Gastroesophageal sphincter (tissue), 4 donors: Measurements from ENCODE around the gene LAMA3. TPM values are rescaled to one million over a fixed set of nuclear protein-coding genes. Genes with fewer than 3 reads are reported as not detected.

Source experiments
- ATAC-seq: fragments of 150-250 bp; one replicate; pipeline ENCODE4 v1.9.1; 2016; ENCODE audit warnings: mild to moderate bottlenecking, moderate library complexity
- H3K27ac ChIP-seq, 4 donors: fragments of 200-600 bp; sonication (generic) in 3 of 4; 1 replicate in 3 of 4; 2 replicates in 1 of 4; pipeline ENCODE4 v1.5.1; 2016 to 2019
- H3K27me3 ChIP-seq: fragments of 200-600 bp; sonication (generic); one replicate; pipeline ENCODE4 v1.5.1; 2019
- H3K36me3 ChIP-seq, 2 donors: fragments of 200-600 bp; sonication (generic); one replicate each; pipeline ENCODE4 v1.5.1; 2019; ENCODE audit warnings: control low read depth in 1 of 2
- H3K4me1 ChIP-seq, 3 donors: fragments of 200-600 bp; sonication (generic); 1 replicate in 2 of 3; 2 replicates in 1 of 3; pipeline ENCODE4 v1.5.1; 2016 to 2019; ENCODE audit warnings: control low read depth in 2 of 3
- H3K4me3 ChIP-seq, 2 donors: fragments of 200-600 bp; sonication (generic); one replicate each; pipeline ENCODE4 v1.5.1; 2019; ENCODE audit warnings: mild to moderate bottlenecking in 1 of 2, moderate library complexity in 1 of 2
- H3K9me3 ChIP-seq, 3 donors: fragments of 200-600 bp; sonication (generic); one replicate each; pipeline ENCODE4 v1.5.1; 2017 to 2019; ENCODE audit warnings: control low read depth in 2 of 3
- EP300 ChIP-seq: sonication (generic); formaldehyde crosslinking; IDR thresholded peaks from one replicate; pipeline ENCODE4 v1.6.1; 2017; ENCODE audit warnings: antibody characterized with exemption, mild to moderate bottlenecking
- POLR2A ChIP-seq, 2 donors: fragments of 450-650 bp; IDR thresholded peaks; one replicate each; pipeline ENCODE4 v1.6.1; 2017; ENCODE audit warnings: antibody characterized with exemption in 2 of 2, mild to moderate bottlenecking in 2 of 2, moderate library complexity in 1 of 2
- POLR2AphosphoS5 ChIP-seq: sonication (generic); formaldehyde crosslinking; IDR thresholded peaks from one replicate; pipeline ENCODE4 v1.6.1; 2017; ENCODE audit warnings: antibody characterized with exemption
- WGBS, 2 donors: methylation state at CpG; one replicate each; pipeline ENCODE4 v1.1.5; 2018; ENCODE audit warnings: low coverage in 1 of 2; 5-methylcytosine and 5-hydroxymethylcytosine counted together
- total RNA-seq, 4 donors: library from RNA; depleted of rRNA; stranded (reverse); fragments of >200 nt; gene quantifications; one replicate each; pipeline ENCODE4 v1.1.0, GENCODE V29; 2016
- TF ChIP-seq, protein P1 (sequence below), 4 experiments: fragments of 200-600 bp in 2 of 4; fragments of 450-650 bp in 2 of 4; sonication (generic) in 1 of 4; IDR thresholded peaks; one replicate each; pipeline ENCODE4 v1.5.1; 2017 to 2019; ENCODE audit warnings: antibody characterized with exemption in 4 of 4, mild to moderate bottlenecking in 2 of 4, moderate library complexity in 2 of 4

LAMA3 gene
- total RNA-seq, 4 donors from 2014 or later, result 8.3 to 13.5 (median 9.5) TPM

DNA sequence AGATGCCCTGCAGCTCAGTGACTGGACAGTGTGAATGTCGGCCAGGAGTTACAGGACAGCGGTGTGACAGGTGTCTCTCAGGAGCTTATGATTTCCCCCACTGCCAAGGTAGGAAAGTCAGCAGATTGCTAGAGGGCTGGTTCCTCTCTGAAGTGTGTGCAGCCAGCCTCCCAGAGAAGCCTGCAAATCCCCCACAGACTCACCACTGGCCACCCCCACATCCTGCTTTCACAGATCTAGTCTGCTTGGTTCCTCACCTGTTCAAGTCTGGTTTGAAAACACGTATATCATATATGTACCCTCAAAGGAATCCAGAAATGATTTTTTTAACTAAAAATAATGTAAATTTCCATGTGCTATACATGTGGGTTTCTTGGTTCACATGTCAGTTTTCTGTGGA lies 121.1 kb downstream of the LAMA3 start:
- H3K4me1 ChIP-seq, result peaks cover 0 to 11% (median 0%) of the 10 kb centered on the region in 3 donors
- no peak for ATAC-seq
- no peak for TF ChIP-seq POLR2A (IDR thresholded peaks at IDR 0.05)
- no peak for TF ChIP-seq EP300
- TF ChIP-seq, protein P1, sequence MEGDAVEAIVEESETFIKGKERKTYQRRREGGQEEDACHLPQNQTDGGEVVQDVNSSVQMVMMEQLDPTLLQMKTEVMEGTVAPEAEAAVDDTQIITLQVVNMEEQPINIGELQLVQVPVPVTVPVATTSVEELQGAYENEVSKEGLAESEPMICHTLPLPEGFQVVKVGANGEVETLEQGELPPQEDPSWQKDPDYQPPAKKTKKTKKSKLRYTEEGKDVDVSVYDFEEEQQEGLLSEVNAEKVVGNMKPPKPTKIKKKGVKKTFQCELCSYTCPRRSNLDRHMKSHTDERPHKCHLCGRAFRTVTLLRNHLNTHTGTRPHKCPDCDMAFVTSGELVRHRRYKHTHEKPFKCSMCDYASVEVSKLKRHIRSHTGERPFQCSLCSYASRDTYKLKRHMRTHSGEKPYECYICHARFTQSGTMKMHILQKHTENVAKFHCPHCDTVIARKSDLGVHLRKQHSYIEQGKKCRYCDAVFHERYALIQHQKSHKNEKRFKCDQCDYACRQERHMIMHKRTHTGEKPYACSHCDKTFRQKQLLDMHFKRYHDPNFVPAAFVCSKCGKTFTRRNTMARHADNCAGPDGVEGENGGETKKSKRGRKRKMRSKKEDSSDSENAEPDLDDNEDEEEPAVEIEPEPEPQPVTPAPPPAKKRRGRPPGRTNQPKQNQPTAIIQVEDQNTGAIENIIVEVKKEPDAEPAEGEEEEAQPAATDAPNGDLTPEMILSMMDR (IDR thresholded peaks at IDR 0.05), result no peak
- no peak for TF ChIP-seq POLR2AphosphoS5
- H3K27ac ChIP-seq, result no peak overlapping the region
- H3K9me3 ChIP-seq, result no peaks in the 10 kb centered on the region
- no peaks in the 10 kb centered on the region for H3K36me3 ChIP-seq
- H3K4me3 ChIP-seq, result no peak overlapping the region
- 77 to 90% methylated on average over 1 to 2 of the region's 3 CpGs for WGBS, 2 donors
- H3K27me3 ChIP-seq, result no peaks in the 10 kb centered on the region

DNA sequence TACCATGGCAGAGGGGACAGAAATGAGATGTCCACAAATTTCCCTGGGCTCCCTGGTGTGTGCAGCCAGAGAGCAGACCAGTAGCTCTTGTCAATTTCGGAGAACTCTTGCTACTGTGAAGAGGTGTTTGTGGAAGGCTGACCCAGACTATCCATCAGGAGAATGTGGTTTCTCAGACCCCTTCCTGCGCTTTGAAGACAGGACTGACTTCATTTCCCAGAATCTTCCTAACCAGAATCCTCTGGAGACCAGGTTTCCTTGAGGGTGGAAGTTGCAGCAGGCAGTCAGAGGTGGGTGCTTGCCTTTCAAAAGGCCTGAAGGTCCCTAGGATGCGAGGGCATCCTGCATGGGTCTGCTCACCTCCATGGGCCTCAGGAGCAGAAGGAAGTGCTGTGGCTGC lies 121.9 kb downstream of the LAMA3 start:
- Histone ChIP-seq H3K9me3 (no peaks in the 10 kb centered on the region), H3K4me1 (peaks cover 0 to 14% (median 0%) of the 10 kb centered on the region in 3 donors), H3K27me3 (no peaks in the 10 kb centered on the region), H3K27ac (no peak overlapping the region), H3K4me3 (no peak overlapping the region), H3K36me3 (no peaks in the 10 kb centered on the region)
- ATAC-seq, result no peak
- 75 to 100% methylated on average over 1 to 2 of the region's 3 CpGs for WGBS, 2 donors
- no peak for TF ChIP-seq POLR2AphosphoS5
- TF ChIP-seq EP300, result no peak
- no peak for TF ChIP-seq POLR2A (IDR thresholded peaks at IDR 0.05)
- TF ChIP-seq, protein P1 (IDR thresholded peaks at IDR 0.05), result no peak

DNA sequence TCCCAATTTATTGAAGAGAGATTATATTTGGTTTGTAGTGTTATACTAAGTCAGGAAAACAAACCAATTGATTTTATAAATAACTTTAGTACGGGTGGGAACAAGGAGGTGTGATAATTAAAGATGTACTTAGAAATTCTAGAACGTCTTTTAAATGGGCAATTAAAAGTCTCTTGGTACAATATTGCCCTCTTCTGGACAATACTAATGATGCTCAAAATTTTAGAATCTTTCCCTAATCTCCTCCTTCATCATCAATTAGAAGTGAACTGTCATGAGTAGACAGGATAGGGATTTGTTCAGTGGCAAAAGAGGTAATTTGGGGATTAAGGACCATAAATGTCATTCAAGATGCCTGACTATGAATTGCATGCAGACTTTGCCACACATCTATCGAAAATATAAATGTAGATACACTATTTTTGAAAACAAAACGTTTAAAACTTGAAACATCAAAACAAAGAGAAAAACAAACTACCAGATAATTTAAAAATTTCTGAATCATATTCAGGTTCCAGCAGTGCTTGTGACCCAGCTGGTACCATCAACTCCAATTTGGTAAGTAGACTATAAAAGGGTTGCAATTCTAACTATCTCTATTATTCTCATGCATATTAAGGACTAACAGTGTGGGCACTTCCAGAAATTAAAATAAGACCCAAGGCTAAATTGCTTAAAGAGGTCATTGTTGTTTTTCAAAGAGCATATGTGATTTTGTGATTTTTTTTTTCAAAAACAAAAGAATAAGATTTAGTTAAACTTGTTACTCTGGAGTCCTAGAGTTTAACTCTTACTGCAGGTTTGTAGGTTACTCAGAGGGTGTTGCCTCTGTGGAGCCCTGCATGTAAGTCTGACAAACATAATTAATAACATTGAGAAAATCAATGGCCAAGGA lies 123.5 kb downstream of the LAMA3 start:
- H3K27me3 ChIP-seq, result no peaks in the 10 kb centered on the region
- 29 to 42% methylated on average over 4 of the region's 4 CpGs for WGBS, 2 donors
- H3K4me3 ChIP-seq, result no peak overlapping the region
- H3K4me1 ChIP-seq, result peaks cover 0 to 14% (median 0%) of the 10 kb centered on the region in 3 donors
- no peak overlapping the region for H3K27ac ChIP-seq
- H3K9me3 ChIP-seq, result no peaks in the 10 kb centered on the region
- no peak for ATAC-seq
- TF ChIP-seq, protein P1 (IDR thresholded peaks at IDR 0.05), result peak; percentile 40 to 63 (median 48)
- TF ChIP-seq POLR2A (IDR thresholded peaks at IDR 0.05) (no peak), POLR2AphosphoS5 (no peak), EP300 (no peak)
- H3K36me3 ChIP-seq, result no peaks in the 10 kb centered on the region

DNA sequence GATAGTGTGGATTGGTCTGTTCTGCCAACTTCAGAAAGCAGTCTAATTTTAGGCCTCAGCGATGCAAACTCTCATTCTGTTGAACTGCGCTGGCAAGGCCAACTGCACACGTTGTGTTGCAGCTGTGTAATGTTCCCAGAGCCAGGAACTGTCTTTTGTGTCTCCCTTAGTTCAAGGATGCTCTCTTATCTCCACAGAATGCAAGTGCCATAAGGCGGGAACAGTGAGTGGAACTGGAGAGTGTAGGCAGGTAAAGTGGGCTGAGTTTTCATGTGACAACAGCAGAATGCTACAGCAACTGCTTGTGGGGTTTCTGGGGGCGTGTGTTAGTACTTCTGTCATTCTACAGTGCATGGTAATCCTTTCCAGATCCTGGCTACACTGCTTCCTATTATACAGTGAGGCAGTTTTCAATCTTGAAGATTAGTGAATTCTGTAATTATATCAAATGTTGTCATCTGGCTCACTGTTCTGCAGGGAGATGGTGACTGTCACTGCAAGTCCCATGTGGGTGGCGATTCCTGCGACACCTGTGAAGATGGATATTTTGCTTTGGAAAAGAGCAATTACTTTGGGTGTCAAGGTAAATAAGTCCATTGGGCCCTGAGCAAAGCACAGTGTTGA lies 125.8 kb downstream of the LAMA3 start:
- ATAC-seq, result peak; percentile 58
- Histone ChIP-seq H3K36me3 (no peaks in the 10 kb centered on the region), H3K4me1 (peaks cover 0 to 14% (median 0%) of the 10 kb centered on the region in 3 donors), H3K27me3 (no peaks in the 10 kb centered on the region), H3K4me3 (no peak overlapping the region), H3K9me3 (no peaks in the 10 kb centered on the region), H3K27ac (peak overlapping the region; percentile 31 to 63 (median 48))
- WGBS, 2 donors, result 56 to 66% methylated on average over 6 to 7 of the region's 7 CpGs
- no peak for TF ChIP-seq POLR2A (IDR thresholded peaks at IDR 0.05)
- peak; percentile 38 for TF ChIP-seq POLR2AphosphoS5

DNA sequence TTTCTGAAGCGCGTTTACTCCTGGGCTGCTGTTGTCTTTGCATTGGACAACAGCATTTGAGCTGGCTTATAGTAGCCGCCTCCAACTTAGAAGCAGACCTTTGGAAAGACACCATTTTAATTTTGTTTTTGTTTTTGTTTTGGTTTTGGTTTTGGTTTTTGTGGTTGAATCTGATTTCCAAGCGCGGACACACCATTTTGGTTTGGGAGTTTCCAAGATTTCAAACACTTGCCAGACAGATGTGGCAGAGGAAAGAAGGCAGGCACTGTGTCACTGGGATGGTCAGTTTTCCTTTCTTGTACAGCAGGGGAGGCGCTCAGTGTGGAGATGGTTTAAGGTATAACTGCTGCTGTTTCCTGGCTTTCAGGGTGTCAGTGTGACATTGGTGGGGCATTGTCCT lies 126.8 kb downstream of the LAMA3 start:
- H3K4me1 ChIP-seq, result peaks cover 0 to 14% (median 0%) of the 10 kb centered on the region in 3 donors
- no peak for ATAC-seq
- no peaks in the 10 kb centered on the region for H3K27me3 ChIP-seq
- TF ChIP-seq EP300 (no peak), POLR2AphosphoS5 (no peak), POLR2A (IDR thresholded peaks at IDR 0.05) (no peak)
- TF ChIP-seq, protein P1 (IDR thresholded peaks at IDR 0.05), result no peak
- no peaks in the 10 kb centered on the region for H3K36me3 ChIP-seq
- H3K27ac ChIP-seq, result no peak overlapping the region
- no peak overlapping the region for H3K4me3 ChIP-seq
- 84 to 92% methylated on average over 5 of the region's 6 CpGs for WGBS, 2 donors
- no peaks in the 10 kb centered on the region for H3K9me3 ChIP-seq
